WERI-Rb-1 (cell line): ENCODE measurements around the gene ONECUT2.
"Not testable (repeated sequence)": the region's sequence is repeated elsewhere in the genome, so short reads cannot be mapped to it uniquely, and the experiment has no call there.

Source experiments
- DNase-seq: peaks from one replicate; pipeline ENCODE4 v3.0.0-alpha.2; 2020
- H3K27ac ChIP-seq: fragments of 250-450 bp; sonication (Bioruptor Pico); 2 replicates; pipeline ENCODE4 v1.5.1; 2020; ENCODE audit warnings: mild to moderate bottlenecking, moderate library complexity
- H3K27me3 ChIP-seq: fragments of 250-450 bp; sonication (Bioruptor Pico); 2 replicates; pipeline ENCODE4 v1.5.1; 2021; ENCODE audit warnings: mild to moderate bottlenecking, low read depth, moderate library complexity; ENCODE audit not compliant: insufficient read depth, severe bottlenecking
- H3K36me3 ChIP-seq: fragments of 250-450 bp; sonication (Bioruptor Pico); 2 replicates; pipeline ENCODE4 v1.5.1; 2020; ENCODE audit warnings: mild to moderate bottlenecking, moderate library complexity
- H3K4me3 ChIP-seq: 2 replicates; pipeline ENCODE4 v1.5.1; 2011; ENCODE audit warnings: low read depth, mild to moderate bottlenecking, control low read depth, low read length
- H3K9me3 ChIP-seq: fragments of 250-450 bp; sonication (Bioruptor Pico); 2 replicates; pipeline ENCODE4 v1.5.1; 2021; ENCODE audit warnings: mild to moderate bottlenecking, moderate library complexity; ENCODE audit not compliant: severe bottlenecking
- TF ChIP-seq, protein P1 (sequence below): IDR thresholded peaks from 2 replicates; pipeline ENCODE4 v1.5.1; 2011; ENCODE audit warnings: low read depth, mild to moderate bottlenecking, control low read depth, inconsistent platforms, low read length

The ONECUT2 gene

DNA sequence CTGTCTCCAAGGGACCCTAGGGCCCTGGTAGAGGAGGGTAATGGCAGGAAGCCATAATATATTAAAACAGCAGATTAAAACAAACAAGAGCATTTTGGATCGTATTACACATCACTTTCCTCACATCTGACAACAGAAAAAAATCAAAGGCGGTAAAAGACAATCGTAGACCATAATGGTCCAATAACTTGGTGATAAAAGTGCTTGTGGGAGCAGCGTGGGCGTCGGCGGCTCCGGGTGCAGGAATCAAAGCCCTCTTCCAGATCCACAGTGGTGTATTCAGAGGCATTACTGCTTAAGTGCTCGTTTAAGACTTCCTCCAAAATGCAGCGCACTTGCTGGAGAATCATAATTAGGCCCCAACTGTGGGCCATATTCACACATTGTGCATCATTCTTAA, 83.4 kb downstream of the ONECUT2 start:
- DNase-seq = no peak
- Histone ChIP-seq H3K9me3 (no peaks in the 10 kb centered on the region), H3K4me3 (no peak overlapping the region), H3K27ac (no peak overlapping the region), H3K27me3 (no peaks in the 10 kb centered on the region), H3K36me3 (no peaks in the 10 kb centered on the region)
- TF ChIP-seq, protein P1, sequence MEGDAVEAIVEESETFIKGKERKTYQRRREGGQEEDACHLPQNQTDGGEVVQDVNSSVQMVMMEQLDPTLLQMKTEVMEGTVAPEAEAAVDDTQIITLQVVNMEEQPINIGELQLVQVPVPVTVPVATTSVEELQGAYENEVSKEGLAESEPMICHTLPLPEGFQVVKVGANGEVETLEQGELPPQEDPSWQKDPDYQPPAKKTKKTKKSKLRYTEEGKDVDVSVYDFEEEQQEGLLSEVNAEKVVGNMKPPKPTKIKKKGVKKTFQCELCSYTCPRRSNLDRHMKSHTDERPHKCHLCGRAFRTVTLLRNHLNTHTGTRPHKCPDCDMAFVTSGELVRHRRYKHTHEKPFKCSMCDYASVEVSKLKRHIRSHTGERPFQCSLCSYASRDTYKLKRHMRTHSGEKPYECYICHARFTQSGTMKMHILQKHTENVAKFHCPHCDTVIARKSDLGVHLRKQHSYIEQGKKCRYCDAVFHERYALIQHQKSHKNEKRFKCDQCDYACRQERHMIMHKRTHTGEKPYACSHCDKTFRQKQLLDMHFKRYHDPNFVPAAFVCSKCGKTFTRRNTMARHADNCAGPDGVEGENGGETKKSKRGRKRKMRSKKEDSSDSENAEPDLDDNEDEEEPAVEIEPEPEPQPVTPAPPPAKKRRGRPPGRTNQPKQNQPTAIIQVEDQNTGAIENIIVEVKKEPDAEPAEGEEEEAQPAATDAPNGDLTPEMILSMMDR = no peak

DNA sequence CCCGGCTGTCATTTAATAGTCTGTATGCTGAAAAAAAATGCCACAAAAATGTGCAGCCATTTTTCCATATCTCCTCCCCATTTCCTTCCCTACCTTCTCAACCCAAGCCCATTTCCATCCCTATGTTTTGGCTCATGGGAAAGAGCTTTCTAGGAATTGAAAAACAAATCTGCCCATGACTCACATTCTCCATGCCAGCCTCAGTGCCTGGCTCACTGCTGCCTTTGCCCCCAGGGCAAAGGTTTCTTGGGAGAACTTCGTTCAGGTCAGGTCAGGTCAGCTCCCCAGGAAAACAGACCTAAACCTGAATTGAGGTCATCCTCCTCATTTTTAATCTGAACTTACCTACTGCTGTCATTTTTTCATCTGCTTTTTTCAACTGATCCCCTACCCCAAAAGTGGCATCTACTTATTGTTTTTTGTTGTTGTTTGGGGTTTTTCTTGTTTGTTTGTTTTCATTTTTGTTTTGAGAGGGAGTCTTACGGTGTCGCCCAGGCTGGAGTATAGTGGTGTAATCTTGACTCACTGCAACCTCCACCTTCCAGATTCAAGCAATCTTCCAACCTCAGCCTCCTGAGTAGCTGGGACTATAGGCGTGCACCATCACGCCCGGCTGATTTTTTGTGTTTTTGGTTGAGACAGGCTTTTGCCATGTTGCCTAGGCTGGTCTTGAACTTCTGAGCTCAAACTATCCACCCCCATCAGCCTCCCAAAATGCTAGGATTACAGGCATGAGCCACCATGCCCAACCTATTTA, 84.7 kb downstream of the ONECUT2 start:
- TF ChIP-seq, protein P1 = no peak
- Histone ChIP-seq H3K27ac (no peak overlapping the region), H3K4me3 (no peak overlapping the region), H3K36me3 (no peaks in the 10 kb centered on the region), H3K27me3 (no peaks in the 10 kb centered on the region), H3K9me3 (peaks cover under 1% of the 10 kb centered on the region)
- no peak for DNase-seq

DNA sequence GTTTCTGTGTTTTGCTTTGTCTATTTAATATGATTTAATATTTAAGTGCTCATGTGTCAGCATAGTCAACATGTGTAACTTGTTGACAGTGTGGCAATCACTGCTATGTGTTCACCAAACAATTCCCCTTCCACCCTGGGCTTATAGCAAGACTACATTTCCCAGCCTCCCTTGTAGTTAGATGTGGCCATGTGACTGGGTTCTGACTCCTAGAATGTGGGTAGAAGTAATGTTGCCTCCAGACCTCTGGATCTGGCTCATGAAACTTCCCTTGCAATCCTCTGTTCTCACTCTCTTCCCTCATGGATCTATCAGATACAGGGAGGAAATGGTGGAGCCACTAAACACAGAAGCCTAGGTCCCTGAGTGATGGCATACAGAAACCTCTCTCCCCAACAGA, 87.2 kb downstream of the ONECUT2 start:
- H3K27me3 ChIP-seq, H3K4me3 ChIP-seq, H3K36me3 ChIP-seq, DNase-seq, H3K27ac ChIP-seq, H3K9me3 ChIP-seq: not testable (repeated sequence)

DNA sequence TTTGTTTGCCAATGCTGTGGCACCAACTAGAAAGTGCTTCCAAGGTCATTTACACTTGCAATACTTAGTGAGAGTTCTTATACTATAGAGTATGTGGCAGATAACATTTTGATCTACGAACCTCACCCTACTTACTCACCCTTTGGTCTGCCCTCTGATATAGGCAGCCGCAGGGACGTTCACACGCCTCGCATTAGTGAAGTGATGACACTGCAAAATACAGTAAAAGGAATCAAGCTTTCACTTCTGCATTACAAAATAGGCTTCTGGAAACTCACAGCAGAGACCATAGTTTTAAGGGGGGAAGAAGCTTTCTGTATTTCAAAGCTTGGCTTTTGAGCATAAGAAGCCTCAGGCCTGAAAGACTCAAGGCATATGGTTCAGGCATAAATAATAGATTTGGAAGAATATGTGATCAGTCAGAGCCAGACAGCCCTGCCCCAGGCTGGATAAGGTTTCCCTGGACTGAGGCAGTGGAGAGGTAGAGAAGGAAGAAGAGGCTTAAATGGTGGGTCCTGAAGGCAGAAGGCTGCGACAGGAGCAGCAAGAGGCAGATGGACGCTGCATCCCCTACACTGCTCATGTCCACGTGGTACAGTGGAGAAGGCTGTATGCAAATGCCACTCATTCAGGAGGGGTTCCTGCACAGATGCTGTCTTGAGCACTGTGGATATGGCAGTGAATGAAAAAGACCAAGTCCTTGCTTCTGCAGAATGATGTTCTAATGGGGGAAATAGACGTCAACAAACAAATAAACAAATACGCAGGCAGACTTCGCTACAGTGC, 88.2 kb downstream of the ONECUT2 start:
- H3K27ac ChIP-seq = peak overlapping the region; percentile 17
- H3K9me3 ChIP-seq = peaks cover 2% of the 10 kb centered on the region
- TF ChIP-seq, protein P1 = no peak
- no peaks in the 10 kb centered on the region for H3K36me3 ChIP-seq
- no peak overlapping the region for H3K4me3 ChIP-seq
- peak; percentile 62 for DNase-seq
- no peaks in the 10 kb centered on the region for H3K27me3 ChIP-seq

DNA sequence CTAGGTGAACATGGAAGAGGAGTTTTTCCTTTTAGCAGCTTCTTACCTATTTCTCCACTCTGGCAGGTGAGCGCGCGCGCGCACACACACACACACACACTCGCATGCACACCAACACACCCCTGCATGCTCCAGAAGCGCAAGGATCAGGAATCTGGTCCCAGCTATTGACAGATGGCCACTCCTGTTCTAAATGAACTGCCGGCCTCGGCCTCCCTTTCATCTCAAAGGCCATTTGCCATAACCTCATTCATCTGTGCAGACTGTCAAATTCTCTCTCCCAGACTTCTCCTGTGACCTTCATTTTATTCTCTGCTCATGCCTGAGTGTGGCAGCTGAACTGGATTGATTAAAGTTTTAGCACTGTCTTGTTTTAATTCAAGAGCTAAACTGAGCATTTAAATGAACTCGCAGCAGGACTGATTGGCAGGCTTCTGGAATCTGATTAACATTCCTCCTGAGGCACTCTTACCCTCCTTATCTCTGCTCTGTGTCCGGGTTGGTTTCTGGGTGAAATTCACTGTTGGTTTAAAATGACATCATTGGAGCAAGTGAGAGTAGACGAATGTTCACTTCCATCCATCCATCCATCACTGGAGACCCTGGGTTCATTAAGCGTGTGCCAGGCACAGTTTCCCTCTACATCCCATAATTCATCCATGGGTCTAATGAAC, 92.5 kb downstream of the ONECUT2 start:
- peaks cover 2% of the 10 kb centered on the region for H3K9me3 ChIP-seq
- TF ChIP-seq, protein P1 = no peak
- H3K36me3 ChIP-seq = no peaks in the 10 kb centered on the region
- H3K27ac ChIP-seq = no peak overlapping the region
- DNase-seq = peak; percentile 43
- no peaks in the 10 kb centered on the region for H3K27me3 ChIP-seq
- H3K4me3 ChIP-seq = no peak overlapping the region

- no peaks in the 10 kb centered on the region for H3K27me3 ChIP-seq
- peaks cover 2% of the 10 kb centered on the region for H3K9me3 ChIP-seq
- no peak overlapping the region for H3K4me3 ChIP-seq
- no peak for DNase-seq
- no peak overlapping the region for H3K27ac ChIP-seq
- TF ChIP-seq, protein P1 = no peak
- H3K36me3 ChIP-seq = no peaks in the 10 kb centered on the region
Observed at GRCh38 chr18:57529151-57529550, 94.0 kb downstream of the ONECUT2 start.
